Natural killer cell (primary cell): ENCODE results near the gene ATXN1. TPM values are rescaled to one million over a fixed set of nuclear protein-coding genes. Genes with fewer than 3 reads are reported as not detected.
"Not testable (repeated sequence)": the region's sequence is repeated elsewhere in the genome, so short reads cannot be mapped to it uniquely, and the experiment has no call there.

Experiments used
- ATAC-seq, 3 donors: fragments of 150-1000 bp in 2 of 3; fragments of 200-7000 bp in 1 of 3; cut with Tn5 transposase; 1 replicate in 1 of 3; 2 replicates in 2 of 3; pipeline ENCODE4 v1.10.0; 2021; ENCODE audit warnings: mild to moderate bottlenecking in 2 of 3, moderate library complexity in 2 of 3
- DNase-seq, 2 donors: peaks; one replicate each; pipeline versions ENCODE4 v3.0.0 to v3.0.0-alpha.2; 2013 to 2021; ENCODE audit warnings: mixed read lengths in 1 of 2
- H3K27ac ChIP-seq: one replicate; pipeline ENCODE4 v1.5.1; 2013; ENCODE audit warnings: mild to moderate bottlenecking, low read length
- H3K27me3 ChIP-seq: one replicate; pipeline ENCODE4 v1.6.1; 2013; ENCODE audit warnings: low read length; ENCODE audit not compliant: control insufficient read depth, insufficient read depth
- H3K36me3 ChIP-seq: one replicate; pipeline ENCODE4 v1.6.1; 2013; ENCODE audit warnings: low read length; ENCODE audit not compliant: control insufficient read depth, insufficient read depth
- H3K4me1 ChIP-seq: one replicate; pipeline ENCODE4 v1.6.1; 2013; ENCODE audit warnings: low read length; ENCODE audit not compliant: control insufficient read depth, insufficient read depth
- H3K4me3 ChIP-seq: one replicate; pipeline ENCODE4 v1.5.1; 2013; ENCODE audit warnings: low read length
- H3K9me3 ChIP-seq: one replicate; pipeline ENCODE4 v1.6.1; 2013; ENCODE audit warnings: low read length; ENCODE audit not compliant: control insufficient read depth, insufficient read depth
- H3K27ac Mint-ChIP-seq, 2 donors: one replicate each; pipeline ENCODE4 v1.8.0; 2022; ENCODE audit warnings: mild to moderate bottlenecking in 2 of 2, mixed read lengths in 2 of 2, moderate library complexity in 1 of 2
- H3K27me3 Mint-ChIP-seq, 2 donors: one replicate each; pipeline ENCODE4 v1.8.0; 2022; ENCODE audit warnings: low read depth in 2 of 2, mixed read lengths in 2 of 2
- H3K36me3 Mint-ChIP-seq: one replicate; pipeline ENCODE4 v1.8.0; 2022; ENCODE audit warnings: mixed read lengths
- H3K4me1 Mint-ChIP-seq, 2 donors: one replicate each; pipeline ENCODE4 v1.8.0; 2022; ENCODE audit warnings: mixed read lengths in 2 of 2
- H3K4me3 Mint-ChIP-seq: one replicate; pipeline ENCODE4 v1.8.0; 2022; ENCODE audit warnings: mild to moderate bottlenecking, moderate library complexity, mixed read lengths
- H3K9me3 Mint-ChIP-seq, 2 donors: one replicate each; pipeline ENCODE4 v1.8.0; 2022; ENCODE audit warnings: mixed read lengths in 2 of 2
- WGBS: methylation state at CpG from one replicate; pipeline ENCODE4 v1.1.7; 2013; ENCODE audit warnings: missing lambda C conversion rate; ENCODE audit not compliant: insufficient coverage; 5-methylcytosine and 5-hydroxymethylcytosine counted together
- intact Hi-C: fragments of 100-400 bp; cut with micrococcal nuclease; formaldehyde crosslinking; loops from one replicate; pipeline ENCODE4 v1.14.2; 2022
- total RNA-seq, 4 donors: library from RNA; stranded (reverse); fragments of 120-200 nt in 1 of 4; gene quantifications; one replicate each; pipeline versions ENCODE4 v1.2.3 to v1.2.4, GENCODE V29; 2013 to 2022
- TF ChIP-seq, protein P1 (sequence below): fragments of 200-600 bp; IDR thresholded peaks from one replicate; pipeline ENCODE4 v1.8.0; 2022; ENCODE audit warnings: antibody characterized with exemption

ATXN1 gene
- total RNA-seq, 3 donors from 2014 or later (not counting 1 experiment from before 2014, with no cell fraction given), result 90.4 to 120 (median 97.9) TPM

DNA sequence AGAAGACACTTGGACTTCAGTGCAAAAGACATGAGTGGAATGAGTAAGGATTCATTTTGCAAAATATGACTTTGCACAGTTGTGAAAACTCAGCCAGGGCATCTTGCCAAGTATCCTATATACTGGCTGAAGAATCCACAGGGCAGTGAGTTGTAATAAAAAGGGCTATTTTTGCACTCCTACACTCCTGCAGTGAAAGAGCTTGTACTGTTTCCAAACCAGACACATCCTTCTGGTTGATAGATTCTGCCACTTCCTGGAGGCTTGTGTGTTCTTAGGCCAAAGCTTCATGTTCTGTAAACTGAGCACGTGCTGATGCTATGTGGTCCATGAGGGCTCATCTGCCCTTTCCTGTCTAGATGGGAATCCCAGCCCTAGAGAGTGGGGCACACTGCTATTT, 488.0 kb downstream of the ATXN1 start:
- peaks cover 0 to 3% of the 10 kb centered on the region in 2 donors for H3K27me3 Mint-ChIP-seq
- no peaks in the 10 kb centered on the region for H3K36me3 Mint-ChIP-seq
- Histone ChIP-seq H3K36me3 (no peaks in the 10 kb centered on the region), H3K27ac (no peak overlapping the region), H3K4me1 (no peaks in the 10 kb centered on the region), H3K9me3 (no peaks in the 10 kb centered on the region), H3K4me3 (no peak overlapping the region), H3K27me3 (no peaks in the 10 kb centered on the region)
- WGBS, result 12% methylated on average over 1 of the region's 1 CpG
- TF ChIP-seq, protein P1, sequence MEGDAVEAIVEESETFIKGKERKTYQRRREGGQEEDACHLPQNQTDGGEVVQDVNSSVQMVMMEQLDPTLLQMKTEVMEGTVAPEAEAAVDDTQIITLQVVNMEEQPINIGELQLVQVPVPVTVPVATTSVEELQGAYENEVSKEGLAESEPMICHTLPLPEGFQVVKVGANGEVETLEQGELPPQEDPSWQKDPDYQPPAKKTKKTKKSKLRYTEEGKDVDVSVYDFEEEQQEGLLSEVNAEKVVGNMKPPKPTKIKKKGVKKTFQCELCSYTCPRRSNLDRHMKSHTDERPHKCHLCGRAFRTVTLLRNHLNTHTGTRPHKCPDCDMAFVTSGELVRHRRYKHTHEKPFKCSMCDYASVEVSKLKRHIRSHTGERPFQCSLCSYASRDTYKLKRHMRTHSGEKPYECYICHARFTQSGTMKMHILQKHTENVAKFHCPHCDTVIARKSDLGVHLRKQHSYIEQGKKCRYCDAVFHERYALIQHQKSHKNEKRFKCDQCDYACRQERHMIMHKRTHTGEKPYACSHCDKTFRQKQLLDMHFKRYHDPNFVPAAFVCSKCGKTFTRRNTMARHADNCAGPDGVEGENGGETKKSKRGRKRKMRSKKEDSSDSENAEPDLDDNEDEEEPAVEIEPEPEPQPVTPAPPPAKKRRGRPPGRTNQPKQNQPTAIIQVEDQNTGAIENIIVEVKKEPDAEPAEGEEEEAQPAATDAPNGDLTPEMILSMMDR, result no peak
- DNase-seq (no peak), ATAC-seq (no peak)
- no peak overlapping the region for H3K27ac Mint-ChIP-seq
- intact Hi-C loops, result no loop called here
- H3K9me3 Mint-ChIP-seq, result no peaks in the 10 kb centered on the region
- H3K4me3 Mint-ChIP-seq, result no peak overlapping the region
- H3K4me1 Mint-ChIP-seq, result peaks cover 4 to 6% of the 10 kb centered on the region in 2 donors

DNA sequence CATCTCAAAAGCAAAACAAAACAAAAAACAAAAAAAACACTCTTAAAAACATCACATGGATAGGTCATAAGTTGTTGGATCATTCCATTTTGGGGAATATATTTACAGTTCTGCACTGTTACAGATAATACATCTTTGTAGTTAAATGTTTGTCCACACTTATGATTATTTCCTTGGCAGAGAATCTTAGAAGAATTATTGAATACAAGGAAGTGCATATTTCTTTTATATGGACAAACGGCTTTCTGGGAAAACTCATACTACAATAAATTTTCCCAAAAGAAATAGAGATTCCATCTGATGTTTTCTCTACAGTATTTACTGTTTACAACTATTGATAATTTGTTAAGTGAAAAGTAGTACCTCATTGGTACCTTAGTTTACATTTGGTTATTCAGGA, 489.1 kb downstream of the ATXN1 start:
- Histone ChIP-seq H3K9me3 (no peaks in the 10 kb centered on the region), H3K4me1 (no peaks in the 10 kb centered on the region), H3K27me3 (no peaks in the 10 kb centered on the region), H3K27ac (no peak overlapping the region), H3K4me3 (no peak overlapping the region), H3K36me3 (no peaks in the 10 kb centered on the region)
- no peaks in the 10 kb centered on the region for H3K36me3 Mint-ChIP-seq
- no peak overlapping the region for H3K4me3 Mint-ChIP-seq
- peaks cover 0 to 3% of the 10 kb centered on the region in 2 donors for H3K27me3 Mint-ChIP-seq
- no peaks in the 10 kb centered on the region for H3K9me3 Mint-ChIP-seq
- ATAC-seq (no peak), DNase-seq (no peak)
- TF ChIP-seq, protein P1, result no peak
- H3K4me1 Mint-ChIP-seq, result peaks cover 4 to 6% of the 10 kb centered on the region in 2 donors
- H3K27ac Mint-ChIP-seq, result no peak overlapping the region
- intact Hi-C loops, result no loop called here
- no CpG with 5 or more reads among the region's 1 CpG for WGBS

- Mint-ChIP-seq H3K4me1 (peaks cover 4 to 6% of the 10 kb centered on the region in 2 donors), H3K27ac (no peak overlapping the region), H3K4me3 (no peak overlapping the region), H3K36me3 (no peaks in the 10 kb centered on the region), H3K27me3 (peaks cover 0 to 3% of the 10 kb centered on the region in 2 donors), H3K9me3 (no peaks in the 10 kb centered on the region)
- no peaks in the 10 kb centered on the region for H3K36me3 ChIP-seq
- intact Hi-C loops, result no loop called here
- H3K27me3 ChIP-seq, result no peaks in the 10 kb centered on the region
- TF ChIP-seq, protein P1, result no peak
- no peak overlapping the region for H3K27ac ChIP-seq
- no peaks in the 10 kb centered on the region for H3K9me3 ChIP-seq
- WGBS, result 97% methylated on average over 2 of the region's 5 CpGs
- H3K4me3 ChIP-seq, result no peak overlapping the region
- H3K4me1 ChIP-seq, result no peaks in the 10 kb centered on the region
- ATAC-seq (no peak), DNase-seq (no peak)
These were observed 489.8 kb downstream of the ATXN1 start for GRCh38 chr6:16271428-16271827.

- WGBS, result 92% methylated on average over 5 of the region's 5 CpGs
- Mint-ChIP-seq H3K9me3 (no peaks in the 10 kb centered on the region), H3K27me3 (peaks cover 0 to 3% of the 10 kb centered on the region in 2 donors), H3K4me3 (no peak overlapping the region), H3K36me3 (no peaks in the 10 kb centered on the region), H3K4me1 (peaks cover 4 to 6% of the 10 kb centered on the region in 2 donors), H3K27ac (no peak overlapping the region)
- Histone ChIP-seq H3K36me3 (no peaks in the 10 kb centered on the region), H3K27ac (no peak overlapping the region), H3K9me3 (no peaks in the 10 kb centered on the region), H3K4me1 (peaks cover 4% of the 10 kb centered on the region), H3K4me3 (no peak overlapping the region), H3K27me3 (no peaks in the 10 kb centered on the region)
- no peak for ATAC-seq
- TF ChIP-seq, protein P1, result no peak
- intact Hi-C loops, result no loop called here
- no peak for DNase-seq
These were observed 491.0 kb downstream of the ATXN1 start for GRCh38 chr6:16270178-16270794.

DNA sequence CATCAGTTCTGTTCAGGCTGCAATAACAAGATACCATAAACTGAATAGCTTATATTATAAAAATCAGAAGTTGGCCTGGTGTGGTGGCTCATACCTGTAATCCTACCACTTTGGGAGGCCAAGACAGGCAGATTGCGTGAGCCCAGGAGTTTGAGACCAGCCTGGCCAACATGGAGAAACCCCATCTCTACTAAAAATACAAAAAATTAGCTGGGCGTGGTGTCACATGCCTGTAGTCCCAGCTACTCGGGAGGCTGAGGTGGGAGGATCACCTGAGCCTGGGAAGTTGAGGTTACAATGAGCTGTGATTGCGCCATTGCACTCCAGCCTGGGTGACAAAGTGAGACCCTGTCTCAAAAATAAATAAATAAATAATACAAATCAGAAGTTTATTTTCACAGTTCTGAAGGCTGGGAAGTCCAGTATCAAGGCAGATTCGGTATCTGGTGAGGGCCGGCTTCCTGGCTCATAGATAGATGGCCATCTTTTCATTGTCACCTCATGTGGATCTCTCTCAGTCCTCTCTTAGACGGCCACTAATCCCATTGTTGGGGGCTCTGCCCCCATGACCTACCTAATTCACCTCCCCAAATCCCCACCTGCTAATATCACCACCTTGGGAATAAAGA, 491.7 kb downstream of the ATXN1 start:
- WGBS, result 81% methylated on average over 6 of the region's 7 CpGs
- intact Hi-C loops, H3K27ac ChIP-seq, ATAC-seq, H3K36me3 Mint-ChIP-seq, H3K4me3 ChIP-seq, H3K27ac Mint-ChIP-seq, DNase-seq, H3K27me3 ChIP-seq, H3K4me1 Mint-ChIP-seq, H3K9me3 ChIP-seq, H3K27me3 Mint-ChIP-seq, H3K9me3 Mint-ChIP-seq, H3K4me1 ChIP-seq, H3K36me3 ChIP-seq, H3K4me3 Mint-ChIP-seq: not testable (repeated sequence)
